Panc1 (cell line): ENCODE results near the gene CDK13. TPM values are rescaled to one million over a fixed set of nuclear protein-coding genes. Genes with fewer than 3 reads are reported as not detected.

Source experiments
- ATAC-seq: fragments of 200-7000 bp; cut with Tn5 transposase; 2 replicates; pipeline ENCODE4 v1.9.1; 2020; ENCODE audit warnings: mild to moderate bottlenecking, moderate library complexity
- BruUV-seq: library from RNA; stranded (reverse); fragments of 400-500 nt; replicated peaks from 2 replicates; lab custom pipeline; 2021; lab: Mats Ljungman, UMichigan
- CTCF ChIA-PET: fragments of 300-600 bp; sonication (Branson Sonifier 250); formaldehyde crosslinking; loops from one replicate; lab custom pipeline; 2022; ENCODE audit warnings: antibody characterized with exemption; lab: Charles Lee
- POLR2A ChIA-PET: fragments of 300-600 bp; sonication (Branson Sonifier 250); formaldehyde crosslinking; loops from one replicate; lab custom pipeline; 2022; ENCODE audit warnings: antibody characterized with exemption; lab: Charles Lee
- DNase-seq: peaks from one replicate; pipeline ENCODE4 v3.0.0-alpha.2; 2010; ENCODE audit warnings: low read depth, low spot score
- H3K27ac ChIP-seq: 2 replicates; pipeline ENCODE4 v1.5.1; 2011; ENCODE audit warnings: mild to moderate bottlenecking, low read length, inconsistent platforms
- H3K27me3 ChIP-seq: fragments of 200-500 bp; sonication (Bioruptor generic); 2 replicates; pipeline ENCODE4 v1.6.0; 2014; ENCODE audit warnings: low read length, inconsistent platforms; ENCODE audit not compliant: control insufficient read depth, insufficient read depth
- H3K36me3 ChIP-seq: fragments of 200-500 bp; sonication (Bioruptor generic); 2 replicates; pipeline ENCODE4 v1.5.1; 2014; ENCODE audit warnings: inconsistent platforms, mild to moderate bottlenecking, low read length, moderate library complexity; ENCODE audit not compliant: control insufficient read depth, insufficient read depth
- H3K4me1 ChIP-seq: 2 replicates; pipeline ENCODE4 v1.5.1; 2011; ENCODE audit warnings: inconsistent platforms, mild to moderate bottlenecking, low read length, moderate library complexity; ENCODE audit not compliant: control insufficient read depth, insufficient read depth
- H3K4me3 ChIP-seq, 2 experiments: 2 replicates each; pipeline ENCODE4 v1.5.1; 2011 to 2012; ENCODE audit warnings: low read depth in 2 of 2, low read length in 2 of 2, mild to moderate bottlenecking in 2 of 2, inconsistent platforms in 1 of 2, moderate library complexity in 1 of 2
- H3K9me3 ChIP-seq: fragments of 200-500 bp; sonication (Bioruptor generic); 2 replicates; pipeline ENCODE4 v1.5.1; 2014; ENCODE audit warnings: low read depth, mild to moderate bottlenecking, inconsistent platforms, low read length, moderate library complexity; ENCODE audit not compliant: control insufficient read depth, insufficient read depth
- CTCF ChIP-seq: fragments of 450-650 bp; IDR thresholded peaks from 2 replicates; pipeline ENCODE4 v1.5.1; 2017; ENCODE audit warnings: mild to moderate bottlenecking
- POLR2AphosphoS5 ChIP-seq: IDR thresholded peaks from 2 replicates; pipeline ENCODE4 v1.6.1; 2012; ENCODE audit warnings: mild to moderate bottlenecking, low read depth, low read length, moderate library complexity
- REST ChIP-seq, 2 experiments: IDR thresholded peaks; 2 replicates each; pipeline ENCODE4 v1.6.1; 2011 to 2012; ENCODE audit warnings: low read depth in 2 of 2, control low read depth in 1 of 2, low read length in 1 of 2, mild to moderate bottlenecking in 1 of 2, moderate library complexity in 1 of 2; ENCODE audit not compliant: insufficient read depth in 1 of 2
- SIN3A ChIP-seq: IDR thresholded peaks from 2 replicates; pipeline ENCODE4 v1.6.1; 2012; ENCODE audit warnings: low read depth, mild to moderate bottlenecking, low read length, moderate library complexity, borderline replicate concordance; ENCODE audit not compliant: insufficient read depth
- TCF7L2 ChIP-seq: IDR thresholded peaks from 2 replicates; pipeline ENCODE4 v1.6.1; 2011; ENCODE audit warnings: mild to moderate bottlenecking, low read depth, low read length, inconsistent platforms
- in situ Hi-C: cut with HindIII; loops from 2 replicates; pipeline ENCODE4 v1.10.0; 2016; ENCODE audit warnings: low sequenced_read_pairs, low pct_unique_long_range_greater_than_20kb
- intact Hi-C: fragments of 100-400 bp; cut with micrococcal nuclease; formaldehyde crosslinking; loops from one replicate; pipeline ENCODE4 v1.10.0; 2022; ENCODE audit not compliant: unreplicated experiment
- total RNA-seq: library from RNA; stranded (reverse); gene quantifications from one replicate; pipeline ENCODE4 v1.2.1, GENCODE V29; 2021; ENCODE audit not compliant: unreplicated experiment

The CDK13 gene
- total RNA-seq, 1 experiment from 2014 or later = 52.0 TPM

DNA sequence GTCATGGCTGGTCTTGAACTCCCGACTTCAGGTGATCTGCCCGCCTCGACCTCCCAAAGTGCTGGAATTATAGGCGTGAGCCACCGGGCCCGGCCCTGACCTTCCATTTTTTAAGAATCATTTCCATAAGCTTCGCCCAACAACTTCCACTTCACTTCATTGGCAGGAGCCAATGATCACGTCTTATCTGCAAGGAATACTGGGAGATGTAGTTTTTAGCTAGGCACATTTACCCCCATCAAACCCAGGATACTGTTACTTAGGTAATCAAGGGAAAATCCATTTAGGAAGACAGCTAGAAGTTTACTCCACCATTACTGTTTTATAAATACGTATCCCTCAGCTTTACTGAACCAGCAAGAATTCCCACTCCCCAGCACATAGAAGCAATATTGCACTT lies 3.4 kb upstream of the CDK13 start:
- intact Hi-C loops = no loop called here
- H3K27ac ChIP-seq = no peak overlapping the region
- H3K4me3 ChIP-seq = no peak overlapping the region
- in situ Hi-C loops = no loop called here
- no peak for TF ChIP-seq POLR2AphosphoS5
- no peak for TF ChIP-seq SIN3A
- no peak for TF ChIP-seq REST (IDR thresholded peaks at IDR 0.05; ENCODE audit: insufficient read depth in 1 of 2, low read depth in 2 of 2, low read length in 1 of 2)
- no peak for TF ChIP-seq CTCF
- no peak for TF ChIP-seq TCF7L2
- no peaks in the 10 kb centered on the region for H3K27me3 ChIP-seq
- no TSS peak for BruUV-seq
- DNase-seq (no peak), ATAC-seq (no peak)
- CTCF ChIA-PET = no interaction called here
- POLR2A ChIA-PET = interaction anchor here (0.7 kb wide), 1 partner anchor 165 kb away, joined by 5 read pairs; no protein-coding TSS in a partner anchor
- no peaks in the 10 kb centered on the region; the same call in 1 of the 2 replicates for H3K36me3 ChIP-seq
- H3K4me1 ChIP-seq = peaks cover 7% of the 10 kb centered on the region
- no peaks in the 10 kb centered on the region for H3K9me3 ChIP-seq

- Histone ChIP-seq H3K9me3 (no peaks in the 10 kb centered on the region), H3K27ac (peak overlapping the region; percentile 99), H3K27me3 (no peaks in the 10 kb centered on the region), H3K4me3 (peak overlapping the region; percentile 97 to 98), H3K4me1 (peaks cover 7% of the 10 kb centered on the region), H3K36me3 (peaks cover 3% of the 10 kb centered on the region)
- TF ChIP-seq REST (IDR thresholded peaks at IDR 0.05; ENCODE audit: insufficient read depth in 1 of 2, low read depth in 2 of 2, low read length in 1 of 2) (no peak), POLR2AphosphoS5 (no peak), SIN3A (no peak), CTCF (no peak), TCF7L2 (no peak)
- intact Hi-C loops (no loop called here), in situ Hi-C loops (no loop called here)
- CTCF ChIA-PET = interaction anchor here (0.6 kb wide), 1 partner anchor 11 kb away, joined by 3 read pairs; no protein-coding TSS in a partner anchor
- ATAC-seq = no peak
- no peak for DNase-seq
- POLR2A ChIA-PET = interaction anchor here (0.6 to 1.1 kb wide), 4 partner anchors 10 to 136 kb away, joined by 3 to 10 read pairs (median 7); no protein-coding TSS in a partner anchor
- BruUV-seq = no TSS peak
Measured at GRCh38 chr7:39948375-39948955, 1.6 kb upstream of the CDK13 start.
